ENCODE results near the gene PIAS4.

Gene PIAS4

GRCh38 chr19:4059891-4060620 is 52.5 kb downstream of the PIAS4 start:
- peak in 1 of 3 experiments; percentile 48 for DNase-seq (ENCODE audit: low read depth in 3 of 3)

- no peak for DNase-seq (ENCODE audit: low read depth in 3 of 3)
Observed at GRCh38 chr19:4060621-4061177, 53.2 kb downstream of the PIAS4 start.

GRCh38 chr19:4061178-4061682 is 53.7 kb downstream of the PIAS4 start:
- no peak for DNase-seq (ENCODE audit: low read depth in 3 of 3)

GRCh38 chr19:4061683-4062418 is 54.3 kb downstream of the PIAS4 start:
- DNase-seq (ENCODE audit: low read depth in 3 of 3), result no peak

DNA sequence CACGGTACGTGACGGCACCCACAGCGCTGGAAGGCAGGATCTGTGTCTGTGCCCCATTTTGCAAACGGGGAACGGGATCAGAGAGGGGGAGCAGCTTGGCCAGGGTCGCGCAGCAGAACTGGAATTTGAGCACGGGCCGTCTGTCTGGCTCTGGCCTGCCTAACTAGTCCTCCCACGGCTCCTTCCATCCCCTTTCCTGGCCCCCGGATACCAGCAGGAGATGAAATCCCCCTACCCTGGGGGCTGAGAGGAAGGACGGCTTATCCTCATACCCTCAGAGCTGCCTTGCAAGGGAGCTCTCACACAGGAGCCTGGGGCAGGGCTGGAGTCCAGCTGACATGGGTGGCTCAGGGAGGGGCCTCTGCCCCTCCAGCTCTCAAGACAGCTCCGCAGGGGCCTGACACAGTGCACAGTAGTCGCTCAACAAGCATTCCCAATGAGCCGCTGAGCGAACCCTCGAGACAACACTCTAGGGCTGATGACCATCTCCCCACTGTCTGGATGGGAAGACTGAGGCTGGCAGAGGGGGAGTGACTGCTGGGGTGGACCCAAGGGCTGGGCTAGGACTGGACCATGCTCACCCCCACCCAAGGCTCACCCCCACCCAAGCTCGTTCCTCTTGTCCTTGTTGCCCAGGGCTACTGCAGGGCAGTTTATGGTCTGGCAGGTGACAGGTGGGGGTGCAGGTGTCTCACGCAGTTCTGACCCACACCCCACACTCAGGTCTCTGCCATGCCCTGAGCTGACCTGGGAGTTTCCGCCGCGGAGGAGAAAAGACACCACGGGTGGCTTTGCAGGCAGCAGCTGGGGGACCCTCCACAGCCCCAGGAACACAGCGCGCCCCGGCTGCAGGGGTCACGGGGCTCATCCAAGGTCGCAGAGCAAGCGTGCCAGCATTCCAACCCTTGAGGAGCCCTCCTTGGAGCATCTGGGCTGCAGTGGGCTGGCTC is 55.2 kb downstream of the PIAS4 start:
- no peak for DNase-seq (ENCODE audit: low read depth in 3 of 3)

GRCh38 chr19:4063369-4064148 is 56.0 kb downstream of the PIAS4 start:
- DNase-seq (ENCODE audit: low read depth in 3 of 3), result no peak

GRCh38 chr19:4064149-4064495 is 56.6 kb downstream of the PIAS4 start:
- no peak for DNase-seq (ENCODE audit: low read depth in 3 of 3)

DNA sequence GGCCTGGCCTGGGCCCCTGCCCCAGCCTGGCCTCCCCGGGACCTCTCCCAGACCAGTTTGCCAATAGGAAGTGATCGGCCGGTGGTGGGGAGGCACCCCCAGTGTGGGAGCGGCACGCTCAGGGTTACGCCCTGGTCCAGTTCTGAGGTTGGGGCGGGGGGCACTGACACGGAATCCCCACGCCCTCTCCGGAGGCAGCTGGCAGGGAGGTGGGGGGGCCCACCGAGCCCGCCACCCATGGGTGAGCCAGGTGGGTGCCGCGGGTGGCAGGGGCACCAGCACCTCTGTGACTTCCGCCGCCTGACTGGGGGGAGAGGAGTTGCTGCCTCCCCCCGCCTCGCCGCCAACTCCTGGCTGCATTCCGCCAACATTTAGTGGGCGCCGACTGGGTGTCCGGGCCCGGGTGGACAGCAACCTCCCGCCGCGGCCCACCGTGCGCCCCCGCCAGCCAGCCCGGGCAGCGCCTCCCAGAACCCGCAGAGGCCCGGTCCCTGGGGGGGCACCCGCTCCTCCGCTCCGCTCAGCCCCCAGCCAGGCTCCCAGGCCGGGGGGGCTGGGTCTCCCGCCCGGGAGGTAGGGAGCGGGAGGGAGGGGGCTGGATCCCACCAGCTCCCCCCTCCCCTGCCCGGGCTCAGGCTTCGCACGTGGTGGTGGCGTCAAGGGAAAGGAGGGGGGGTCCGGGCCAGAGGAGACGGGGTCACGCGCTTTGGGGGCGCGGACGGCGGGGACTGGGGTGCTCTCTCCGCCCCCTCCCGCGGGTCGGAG is 57.1 kb downstream of the PIAS4 start:
- DNase-seq (ENCODE audit: low read depth in 3 of 3), result no peak

- peak; percentile 91 to 96 (median 93) for DNase-seq (ENCODE audit: low read depth in 3 of 3)
Observed at GRCh38 chr19:4065430-4066175, 58.1 kb downstream of the PIAS4 start.

DNA sequence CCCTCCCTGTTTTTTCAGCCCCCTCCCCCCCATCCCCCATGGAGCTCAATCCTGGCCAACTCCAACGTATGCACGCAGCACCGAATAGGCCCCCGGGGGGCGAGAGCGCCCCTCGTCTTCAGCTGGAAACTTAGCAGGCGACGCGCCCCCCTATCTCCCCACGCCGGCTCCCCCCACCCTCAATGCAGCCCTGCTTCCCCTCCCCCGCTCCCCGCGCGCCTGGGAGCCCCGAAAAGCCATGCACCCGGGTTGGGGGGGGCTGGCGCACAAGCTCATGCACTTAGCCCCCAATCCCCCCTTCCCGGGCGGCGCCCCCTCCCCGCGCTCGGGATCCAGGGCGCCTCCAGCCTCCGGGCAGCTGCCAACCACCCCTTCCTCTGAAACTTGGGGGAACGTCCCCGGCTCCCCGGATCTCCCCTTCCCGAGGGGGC is 58.7 kb downstream of the PIAS4 start:
- DNase-seq (ENCODE audit: low read depth in 3 of 3), result peak in 1 of 3 experiments; percentile 48

GRCh38 chr19:4066682-4067395 is 59.3 kb downstream of the PIAS4 start, which contains the start of gene ZBTB7A:
Gene ZBTB7A, minus strand, starts transcription at chr19:4066899. Its CDS starts 11,667 bp downstream, at chr19:4055232.
- DNase-seq (ENCODE audit: low read depth in 3 of 3), result peak; percentile 38 to 63 (median 52)

DNA sequence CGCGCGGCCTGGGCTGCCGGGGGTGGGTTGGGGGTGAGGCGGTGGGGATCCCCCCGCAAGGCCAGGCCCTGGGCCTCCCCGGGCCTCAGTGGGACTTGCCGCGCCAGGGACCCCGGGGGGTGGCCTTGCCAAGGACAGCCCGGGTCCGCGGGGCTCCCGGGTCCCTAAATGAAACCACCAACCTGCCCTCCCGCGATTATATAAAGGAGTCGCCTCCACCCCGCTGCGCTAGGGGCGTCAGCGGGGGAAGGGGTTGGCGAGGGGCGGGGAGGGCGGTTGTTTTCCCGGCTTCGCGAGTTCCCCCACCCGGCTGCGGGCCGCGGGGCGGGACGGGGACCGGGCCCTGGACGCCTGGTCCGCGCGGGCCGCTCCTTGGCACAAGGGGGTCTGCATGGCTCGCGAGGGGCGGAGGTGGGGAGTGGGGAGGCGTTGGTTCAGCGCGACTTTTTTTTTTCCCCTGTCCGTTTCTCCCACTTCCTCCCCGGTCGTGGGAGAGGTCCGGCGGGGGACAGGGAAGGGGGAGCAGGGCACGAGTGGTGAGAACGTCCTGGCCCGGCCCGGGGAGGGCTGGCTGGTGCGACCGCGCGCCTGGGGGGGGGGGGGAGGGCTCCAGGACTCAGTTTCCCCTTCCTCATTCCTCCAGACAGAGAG is 60.0 kb downstream of the PIAS4 start:
- no peak for DNase-seq (ENCODE audit: low read depth in 3 of 3)

DNA sequence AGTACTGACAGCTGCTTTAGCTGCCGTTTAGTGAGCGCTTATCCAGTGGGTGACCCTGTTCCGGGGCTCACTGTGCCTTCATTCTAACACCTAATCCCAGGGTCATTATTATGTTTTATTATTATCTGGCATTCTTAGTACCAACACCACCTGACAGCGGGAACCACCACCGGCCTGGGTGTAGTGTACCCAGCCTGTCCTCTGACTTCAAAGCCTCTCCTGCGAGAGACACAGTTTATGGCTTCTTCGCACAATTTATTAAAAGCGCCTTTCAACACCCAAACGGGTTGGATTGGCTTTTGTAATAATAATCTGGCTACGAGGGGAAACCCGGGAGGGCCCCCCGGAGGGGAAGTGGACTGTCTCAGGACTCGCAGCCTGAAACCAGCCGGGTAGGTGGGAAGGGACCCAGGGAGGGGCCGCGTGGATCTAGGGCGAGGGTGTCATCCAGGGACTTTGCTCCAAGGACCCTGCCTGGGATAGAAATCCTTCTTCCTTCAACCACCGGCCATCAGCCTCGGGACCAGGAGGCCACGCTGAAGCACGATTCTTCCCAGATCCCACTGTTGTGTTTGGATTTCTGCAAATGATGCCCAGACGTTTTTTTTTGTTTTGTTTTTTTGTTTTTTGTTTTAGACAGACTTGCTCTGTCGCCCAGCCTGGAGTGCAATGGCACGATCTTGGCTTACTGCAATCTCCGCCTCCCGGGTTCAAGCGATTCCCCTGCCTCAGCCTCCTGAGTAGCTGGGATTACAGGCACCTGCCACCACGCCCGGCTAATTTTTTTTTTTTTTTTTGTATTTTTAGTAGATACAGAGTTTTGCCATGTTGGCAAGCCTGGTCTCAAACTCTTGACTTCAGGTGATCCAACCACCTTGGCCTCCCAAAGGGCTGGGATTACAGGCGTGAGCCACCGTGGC is 60.8 kb downstream of the PIAS4 start:
- DNase-seq (ENCODE audit: low read depth in 3 of 3), result no peak

DNA sequence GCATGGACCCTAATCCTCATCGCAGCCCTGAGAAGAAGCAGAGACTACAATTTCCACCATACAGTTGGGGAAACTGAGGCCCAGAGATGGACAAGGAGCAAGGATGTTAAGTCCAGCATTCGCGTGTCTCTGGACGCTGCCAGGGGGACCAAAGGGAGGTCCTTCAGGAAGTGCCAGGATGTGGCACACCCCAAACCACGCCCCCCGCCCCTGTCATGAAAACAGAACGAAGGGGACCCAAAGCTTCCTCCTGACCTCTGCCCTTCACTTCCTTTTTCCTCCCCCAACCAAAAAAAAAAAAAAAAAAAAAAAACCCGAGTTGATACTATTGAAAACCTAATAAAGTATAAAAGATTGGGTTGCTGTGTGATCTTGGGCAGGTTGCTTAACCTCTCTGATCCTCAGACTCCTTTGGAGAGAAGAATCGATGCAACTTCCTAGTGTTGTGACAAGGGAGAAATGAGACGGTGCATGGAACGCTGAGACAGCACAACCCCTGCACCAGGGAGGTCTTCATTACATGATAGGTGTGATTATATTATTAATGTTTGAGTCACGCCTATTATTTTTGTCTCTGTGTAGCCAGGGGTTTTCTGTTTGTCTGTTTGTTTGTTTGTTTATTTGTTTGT is 61.9 kb downstream of the PIAS4 start:
- peak in 1 of 3 experiments; percentile 61 for DNase-seq (ENCODE audit: low read depth in 3 of 3)

GRCh38 chr19:4071610-4072009 is 64.1 kb downstream of the PIAS4 start:
- DNase-seq (ENCODE audit: low read depth in 3 of 3), result no peak

DNA sequence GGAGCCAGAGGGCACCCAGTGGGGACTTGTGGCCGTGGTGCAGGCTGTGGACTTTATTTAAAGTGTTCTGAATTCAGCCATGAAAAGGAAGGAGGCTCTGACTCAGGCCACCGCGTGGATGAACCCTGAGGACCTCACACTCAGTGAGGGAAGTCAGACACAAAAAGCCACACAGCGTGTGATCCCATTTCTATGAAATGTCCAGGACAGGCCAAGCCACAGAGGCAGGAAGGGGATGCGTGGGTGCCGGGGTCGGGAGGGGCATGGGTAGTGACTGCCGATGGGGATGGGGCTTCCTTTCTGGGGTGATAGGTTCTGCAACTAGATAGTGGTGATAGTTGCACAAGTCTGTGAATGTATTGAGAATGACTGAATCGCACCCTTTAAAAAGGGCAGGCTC is 67.8 kb downstream of the PIAS4 start:
- DNase-seq (ENCODE audit: low read depth in 3 of 3), result no peak

DNA sequence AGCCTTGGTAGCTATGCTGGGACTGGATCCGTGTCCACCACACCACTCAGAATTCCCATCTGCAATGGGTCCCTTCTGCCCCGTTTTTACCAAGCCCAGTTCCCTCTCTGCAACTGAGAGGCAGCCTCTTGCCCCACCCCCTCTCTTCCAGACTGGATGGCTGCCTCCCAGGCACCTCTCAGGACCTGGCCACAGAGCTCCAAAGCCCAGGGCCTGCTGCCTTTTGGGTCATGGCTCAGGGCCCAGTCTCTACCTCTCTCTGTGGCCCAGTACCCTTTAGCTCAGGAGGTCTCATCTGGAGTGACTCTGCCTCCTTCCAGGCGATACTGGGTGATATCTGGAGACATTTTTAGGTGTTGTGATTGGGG is 69.5 kb downstream of the PIAS4 start:
- DNase-seq (ENCODE audit: low read depth in 3 of 3), result no peak
